HG03060 (cell line): Measurements from ENCODE around the gene NLRX1.
"Not testable (repeated sequence)": the region's sequence is repeated elsewhere in the genome, so short reads cannot be mapped to it uniquely, and the experiment has no call there.

ENCODE experiments used
- ATAC-seq: cut with Tn5 transposase; IDR thresholded peaks from one replicate; pipeline ENCODE4 v1.9.1; 2021; ENCODE audit warnings: low read depth, moderate number of reproducible peaks; ENCODE audit not compliant: unreplicated experiment

NLRX1 gene

DNA sequence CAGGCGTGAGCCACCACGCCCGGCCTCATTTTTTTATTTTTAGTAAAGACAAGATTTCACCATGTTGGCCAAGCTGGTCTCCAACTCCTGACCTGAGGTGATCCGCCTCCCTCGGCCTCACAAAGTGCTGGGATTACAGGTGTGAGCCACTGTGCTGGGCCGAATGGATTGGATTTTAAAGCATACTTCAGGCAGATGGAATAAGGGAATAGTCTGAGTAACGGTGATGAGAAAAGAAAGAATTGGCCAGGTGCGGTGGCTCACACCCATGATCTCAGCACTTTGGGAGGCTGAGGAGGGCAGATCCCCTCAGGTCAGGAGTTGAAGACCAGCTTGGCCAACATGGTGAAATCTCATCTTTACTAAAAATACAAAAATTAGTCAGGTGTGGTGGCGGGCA is 35.5 kb downstream of the NLRX1 start:
- ATAC-seq = no peak

DNA sequence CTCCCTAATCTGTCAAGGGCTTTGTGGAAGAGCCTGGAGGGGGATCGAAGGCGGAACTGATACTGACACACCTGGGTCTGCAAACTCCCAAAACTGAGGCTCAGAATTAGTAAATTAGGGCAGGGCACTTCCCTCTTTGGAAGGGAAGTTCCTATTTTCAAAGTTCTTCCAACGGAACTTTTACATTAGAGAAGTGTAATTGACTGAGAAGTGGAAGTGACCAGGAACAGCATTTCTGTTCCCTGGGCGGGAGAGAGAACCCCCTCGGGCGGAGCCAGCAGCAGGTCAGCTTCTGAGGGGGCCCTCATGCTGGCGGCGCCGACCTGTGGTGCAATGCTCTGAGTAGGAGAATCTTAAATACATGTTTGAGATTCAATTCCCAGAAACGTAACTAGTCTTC is 36.6 kb downstream of the NLRX1 start:
- no peak for ATAC-seq

- ATAC-seq = no peak
These were observed 37.3 kb downstream of the NLRX1 start, which contains the start of gene CBL for GRCh38 chr11:119205574-119206510. CBL (plus strand) TSS chr11:119206339; CDS start chr11:119206418, 79 bp downstream.

DNA sequence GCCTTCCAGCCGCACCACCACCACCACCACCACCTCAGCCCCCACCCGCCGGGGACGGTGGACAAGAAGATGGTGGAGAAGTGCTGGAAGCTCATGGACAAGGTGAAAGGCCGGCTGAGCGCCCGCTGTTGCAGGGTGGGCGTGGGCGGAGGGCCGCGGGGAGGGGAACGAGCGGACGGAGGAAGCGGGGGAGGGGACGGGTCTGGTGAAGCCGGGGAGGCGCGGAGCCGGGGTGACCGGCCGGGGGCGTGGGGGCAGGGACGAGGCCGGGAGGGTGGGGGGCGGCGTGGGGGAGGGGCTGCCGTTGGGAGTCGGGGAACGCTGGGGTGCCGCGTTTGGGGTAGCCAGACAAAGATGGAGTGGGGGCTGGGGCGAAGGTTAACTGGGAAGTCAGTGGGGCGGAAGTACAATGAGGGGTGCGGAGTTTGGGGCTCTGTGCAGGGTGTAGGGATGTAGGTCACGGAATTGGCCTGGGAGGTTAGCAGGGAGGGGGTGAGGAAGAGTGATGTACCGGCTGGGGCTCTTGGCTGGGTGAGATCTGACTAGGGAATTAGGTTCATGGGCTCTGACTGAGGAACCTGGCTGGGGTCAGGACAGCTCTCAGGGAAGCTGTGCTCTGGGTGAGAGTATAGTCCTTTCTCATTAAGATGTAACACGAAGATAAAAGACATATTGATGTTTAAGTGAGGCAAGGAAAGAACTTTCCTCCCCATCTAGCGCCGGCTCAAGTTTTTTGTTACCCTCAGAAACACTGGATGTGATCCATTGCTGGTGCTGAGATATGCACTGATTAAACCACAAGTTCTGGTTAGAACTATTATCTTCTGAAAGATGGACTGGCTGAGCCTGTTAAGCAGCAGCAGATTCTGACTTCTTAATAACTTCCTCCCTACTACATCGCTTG is 38.2 kb downstream of the NLRX1 start:
- ATAC-seq = no peak

DNA sequence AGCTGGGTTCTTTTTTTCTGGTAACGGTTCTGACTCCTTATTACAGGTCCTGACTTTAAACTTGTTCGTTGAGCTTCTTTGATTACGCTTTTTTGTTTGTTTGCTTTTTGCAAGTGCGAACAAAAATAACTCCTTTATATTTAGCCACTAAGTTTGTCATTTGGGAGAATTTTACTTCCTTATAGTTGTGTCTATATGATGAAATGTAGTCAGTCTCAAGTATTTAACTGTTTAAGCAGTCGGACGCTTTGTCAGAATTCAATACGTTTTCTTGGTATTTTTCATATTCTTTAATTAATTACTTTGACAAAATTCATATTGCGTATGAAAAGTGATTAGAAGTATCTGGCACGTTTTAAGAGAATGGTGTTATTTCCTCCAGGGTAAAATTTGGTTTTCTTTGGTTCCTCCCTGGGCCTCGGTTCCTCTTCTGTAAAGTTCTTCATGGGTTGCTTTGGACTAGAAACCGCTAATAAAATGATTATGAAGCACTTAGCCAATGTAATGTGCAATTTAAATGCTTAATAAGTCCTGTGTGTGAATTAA is 39.0 kb downstream of the NLRX1 start:
- ATAC-seq = no peak

- no peak for ATAC-seq
These were observed 40.7 kb downstream of the NLRX1 start for GRCh38 chr11:119209186-119209585.

DNA sequence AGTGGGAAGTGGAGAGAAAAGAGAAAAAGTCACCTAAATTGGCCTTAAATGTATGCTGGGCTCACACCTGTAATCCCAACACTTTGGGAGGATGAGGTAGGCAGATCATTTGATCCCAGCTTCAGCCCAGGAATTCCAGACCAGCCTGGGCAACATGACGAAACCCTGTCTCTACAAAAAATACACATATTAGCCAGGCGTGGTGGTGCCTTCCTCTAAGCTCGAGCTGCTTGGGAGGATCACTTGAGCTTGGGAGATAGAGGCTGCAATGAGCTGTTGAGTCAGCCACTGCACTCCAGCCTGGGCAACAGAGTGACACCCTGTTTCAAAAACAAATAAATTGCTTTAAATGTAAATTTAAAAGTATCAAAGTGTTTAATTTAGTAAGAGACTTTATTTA is 41.5 kb downstream of the NLRX1 start:
- ATAC-seq = no peak

- no peak for ATAC-seq
These were observed 49.8 kb downstream of the NLRX1 start for GRCh38 chr11:119218141-119218878.

DNA sequence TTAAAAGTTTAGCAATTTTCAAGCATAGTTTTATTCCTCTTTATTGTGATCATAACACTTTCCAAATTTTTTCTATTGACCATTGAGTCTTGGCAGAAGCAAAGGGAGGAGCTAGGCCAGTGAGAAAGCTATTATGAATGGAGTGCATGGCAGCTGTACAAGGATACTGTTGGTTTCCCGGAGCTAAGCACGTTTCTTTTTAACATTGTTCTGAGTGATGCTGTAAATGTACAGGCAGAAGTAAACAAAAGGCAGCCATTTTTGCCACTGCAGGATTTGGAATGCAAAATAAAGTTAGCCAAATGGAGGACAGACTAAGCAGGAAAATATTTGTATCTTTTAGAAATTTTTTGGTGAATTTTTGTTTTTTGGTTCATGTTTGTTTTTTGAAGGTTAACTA is 53.8 kb downstream of the NLRX1 start:
- ATAC-seq = no peak

GRCh38 chr11:119222891-119223290 is 54.4 kb downstream of the NLRX1 start:
- ATAC-seq = no peak

DNA sequence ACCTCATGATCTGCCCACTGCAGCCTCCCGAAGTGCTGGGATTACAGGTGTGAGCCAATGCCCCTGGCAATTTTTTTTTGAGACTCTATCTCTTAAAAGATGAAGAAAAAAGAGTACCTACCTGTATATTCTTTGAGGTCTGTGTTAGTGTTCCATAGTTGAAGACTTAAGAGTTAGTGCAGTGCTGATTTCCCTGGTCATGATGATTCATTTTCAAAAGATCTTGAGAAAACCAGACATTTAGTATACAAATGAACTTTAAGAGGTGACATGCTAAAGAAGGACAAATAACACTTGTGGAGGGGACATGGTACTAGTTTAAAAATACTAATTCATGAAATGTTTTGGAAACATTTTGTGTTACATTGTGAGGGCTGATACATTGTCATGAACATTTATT is 55.3 kb downstream of the NLRX1 start:
- no peak for ATAC-seq

GRCh38 chr11:119228535-119229287 is 60.2 kb downstream of the NLRX1 start:
- ATAC-seq = not testable (repeated sequence)

DNA sequence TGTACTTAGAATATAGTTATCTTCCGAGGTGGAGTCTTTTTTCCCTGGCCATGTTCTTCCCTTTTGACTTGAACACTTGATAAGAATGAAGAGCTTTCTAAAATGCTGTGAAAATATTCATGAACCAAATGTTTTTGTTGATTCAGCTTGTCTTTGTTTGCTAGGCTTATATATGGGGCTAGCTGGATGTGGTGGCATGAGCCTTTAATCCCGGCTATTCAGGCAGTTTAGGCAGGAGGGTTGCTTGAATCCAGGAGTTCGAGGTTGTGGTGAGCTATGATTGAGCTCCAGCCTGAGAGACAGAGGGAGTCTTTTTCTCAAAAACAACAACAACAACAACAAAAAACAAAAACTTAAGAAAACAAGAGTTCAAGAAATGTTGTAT is 60.8 kb downstream of the NLRX1 start:
- no peak for ATAC-seq

DNA sequence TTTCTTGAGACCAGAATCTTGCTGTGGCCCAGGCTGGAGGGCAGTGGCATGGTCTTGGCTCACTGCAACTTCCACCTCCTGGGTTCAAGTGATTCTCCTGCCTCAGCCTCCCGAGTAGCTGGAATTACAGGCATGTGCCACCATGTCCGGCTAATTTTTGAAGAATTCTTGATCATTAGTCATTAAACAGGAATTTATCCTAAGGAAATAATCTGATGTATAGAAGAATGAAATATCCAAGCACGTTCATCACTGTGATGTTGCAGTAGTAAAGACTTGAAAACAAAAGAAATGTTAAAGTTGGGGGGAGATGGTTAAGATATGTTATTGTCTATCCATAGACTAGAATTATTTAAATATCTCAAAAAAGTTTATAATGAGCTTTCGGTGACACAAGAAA is 61.2 kb downstream of the NLRX1 start:
- no peak for ATAC-seq
